ENCODE measurements around the gene STBD1. TPM values are rescaled to one million over a fixed set of nuclear protein-coding genes. Genes with fewer than 3 reads are reported as not detected.

The STBD1 gene
- total RNA-seq, 1 experiment from 2014 or later: 4.9 TPM

- no peak for DNase-seq (ENCODE audit: low read depth, low spot score)
- CTCF ChIA-PET: no interaction called here
- TF ChIP-seq TCF7L2 (IDR thresholded peaks at IDR 0.05; ENCODE audit: low read depth, low read length) (no peak), POLR2AphosphoS5 (IDR thresholded peaks at IDR 0.05; ENCODE audit: low read depth, low read length) (no peak), CTCF (IDR thresholded peaks at IDR 0.05) (no peak), REST (IDR thresholded peaks at IDR 0.05; ENCODE audit: insufficient read depth in 1 of 2, low read depth in 2 of 2, low read length in 1 of 2) (no peak), SIN3A (IDR thresholded peaks at IDR 0.05; ENCODE audit: borderline replicate concordance, insufficient read depth, low read depth, low read length) (no peak)
- Histone ChIP-seq H3K27ac (ENCODE audit: low read length) (no peak overlapping the region), H3K9me3 (ENCODE audit: control insufficient read depth, insufficient read depth, low read depth, low read length) (no peaks in the 10 kb centered on the region), H3K27me3 (ENCODE audit: control insufficient read depth, insufficient read depth, low read length) (no peaks in the 10 kb centered on the region), H3K36me3 (ENCODE audit: control insufficient read depth, insufficient read depth, low read length) (no peaks in the 10 kb centered on the region; the same call in 1 of the 2 replicates), H3K4me1 (ENCODE audit: control insufficient read depth, insufficient read depth, low read length) (peaks cover 17% of the 10 kb centered on the region), H3K4me3 (ENCODE audit: low read depth in 2 of 2, low read length in 2 of 2) (no peak overlapping the region)
- POLR2A ChIA-PET: no interaction called here
- no TSS peak for BruUV-seq (replicated peaks)
- intact Hi-C loops (cut with micrococcal nuclease; ENCODE audit: unreplicated experiment) (no loop called here), in situ Hi-C loops (cut with HindIII; ENCODE audit: low pct_unique_long_range_greater_than_20kb, low sequenced_read_pairs) (no loop called here)
- no peak for ATAC-seq
Observed at GRCh38 chr4:76302826-76303438, 3.6 kb upstream of the STBD1 start.

- TSS peak; percentile 71 for BruUV-seq (replicated peaks)
Observed at GRCh38 chr4:76305033-76305687, 1.4 kb upstream of the STBD1 start.

More at GRCh38 chr4:76305033-76305687, 1.4 kb upstream of the STBD1 start:
- POLR2A ChIA-PET: no interaction called here
- TF ChIP-seq POLR2AphosphoS5 (IDR thresholded peaks at IDR 0.05; ENCODE audit: low read depth, low read length) (no peak), SIN3A (IDR thresholded peaks at IDR 0.05; ENCODE audit: borderline replicate concordance, insufficient read depth, low read depth, low read length) (no peak), CTCF (IDR thresholded peaks at IDR 0.05) (no peak), REST (IDR thresholded peaks at IDR 0.05; ENCODE audit: insufficient read depth in 1 of 2, low read depth in 2 of 2, low read length in 1 of 2) (no peak), TCF7L2 (IDR thresholded peaks at IDR 0.05; ENCODE audit: low read depth, low read length) (no peak)
- intact Hi-C loops (cut with micrococcal nuclease; ENCODE audit: unreplicated experiment): no loop called here
- H3K9me3 ChIP-seq (ENCODE audit: control insufficient read depth, insufficient read depth, low read depth, low read length): no peaks in the 10 kb centered on the region
- CTCF ChIA-PET: no interaction called here
- no peaks in the 10 kb centered on the region; the same call in none of the 2 replicates for H3K36me3 ChIP-seq (ENCODE audit: control insufficient read depth, insufficient read depth, low read length)
- DNase-seq (ENCODE audit: low read depth, low spot score): no peak
- ATAC-seq: no peak
- peak overlapping the region; percentile 81 for H3K27ac ChIP-seq (ENCODE audit: low read length)
- H3K4me1 ChIP-seq (ENCODE audit: control insufficient read depth, insufficient read depth, low read length): peaks cover 17% of the 10 kb centered on the region
- H3K4me3 ChIP-seq (ENCODE audit: low read depth in 2 of 2, low read length in 2 of 2): peak overlapping the region; percentile 77 to 88
- H3K27me3 ChIP-seq (ENCODE audit: control insufficient read depth, insufficient read depth, low read length): no peaks in the 10 kb centered on the region
- in situ Hi-C loops (cut with HindIII; ENCODE audit: low pct_unique_long_range_greater_than_20kb, low sequenced_read_pairs): no loop called here

Data from Panc1 (cell line).